A673 (cell line): ENCODE results near the gene WFS1. TPM values are rescaled to one million over a fixed set of nuclear protein-coding genes. Genes with fewer than 3 reads are reported as not detected.

Experiments
- BruUV-seq: library from RNA; stranded (reverse); fragments of 400-500 nt; replicated peaks from 2 replicates; lab custom pipeline; 2021; lab: Mats Ljungman, UMichigan
- CTCF ChIA-PET: fragments of 300-600 bp; sonication (Branson Sonifier 250); formaldehyde crosslinking; loops from one replicate; lab custom pipeline; 2022; ENCODE audit warnings: antibody characterized with exemption; lab: Charles Lee
- POLR2A ChIA-PET: fragments of 300-600 bp; sonication (Branson Sonifier 250); formaldehyde crosslinking; loops from one replicate; lab custom pipeline; 2022; ENCODE audit warnings: antibody characterized with exemption; ENCODE audit not compliant: low non-redundant PET; lab: Charles Lee
- DNase-seq: peaks from one replicate; pipeline ENCODE4 v3.0.0-alpha.2; 2015; ENCODE audit warnings: low spot score
- H3K27ac ChIP-seq: fragments of 200-600 bp; sonication (generic); 2 replicates; pipeline ENCODE4 v1.5.1; 2016; ENCODE audit warnings: mixed run types, low read depth, mild to moderate bottlenecking, mixed read lengths, antibody characterized with exemption, low read length; ENCODE audit not compliant: poor library complexity, severe bottlenecking
- H3K27me3 ChIP-seq: fragments of 200-600 bp; sonication (generic); replicated peaks from 2 replicates; pipeline ENCODE4 v1.6.1; 2017; ENCODE audit warnings: mixed run types, low read depth, mild to moderate bottlenecking, mixed read lengths, antibody characterized with exemption, low read length; ENCODE audit not compliant: insufficient read depth, poor library complexity
- H3K36me3 ChIP-seq: fragments of 200-600 bp; sonication (generic); 2 replicates; pipeline ENCODE4 v1.6.1; 2016; ENCODE audit warnings: mixed run types, mild to moderate bottlenecking, mixed read lengths, antibody characterized with exemption, low read length; ENCODE audit not compliant: insufficient read depth, poor library complexity, severe bottlenecking
- H3K4me1 ChIP-seq: fragments of 200-600 bp; sonication (generic); 2 replicates; pipeline ENCODE4 v1.6.1; 2017; ENCODE audit warnings: mixed run types, mild to moderate bottlenecking, mixed read lengths, antibody characterized with exemption, low read length; ENCODE audit not compliant: insufficient read depth, poor library complexity, severe bottlenecking
- H3K4me3 ChIP-seq: fragments of 200-600 bp; sonication (generic); 2 replicates; pipeline ENCODE4 v1.5.1; 2016; ENCODE audit warnings: low read depth, mixed run types, mild to moderate bottlenecking, mixed read lengths, low read length; ENCODE audit not compliant: poor library complexity, severe bottlenecking
- H3K9me3 ChIP-seq: fragments of 200-600 bp; sonication (generic); 2 replicates; pipeline ENCODE4 v1.6.1; 2016; ENCODE audit warnings: mixed run types, low read depth, mild to moderate bottlenecking, mixed read lengths, antibody characterized with exemption, low read length; ENCODE audit not compliant: poor library complexity, severe bottlenecking
- CTCF ChIP-seq: fragments of 300-800, 200-600 bp; sonication (generic); conservative IDR thresholded peaks from 2 replicates; pipeline ENCODE4 v1.5.1; 2017; ENCODE audit warnings: low read depth, mild to moderate bottlenecking, antibody characterized with exemption, low read length, moderate library complexity, mixed read lengths
- EZH2 ChIP-seq: fragments of 200-600 bp; sonication (generic); IDR thresholded peaks from 2 replicates; pipeline ENCODE4 v1.6.1; 2017; ENCODE audit warnings: borderline replicate concordance, low read depth, mild to moderate bottlenecking, mixed read lengths, antibody characterized with exemption, low read length; ENCODE audit not compliant: poor library complexity, severe bottlenecking
- intact Hi-C: fragments of 100-400 bp; cut with micrococcal nuclease; formaldehyde crosslinking; loops from one replicate; pipeline ENCODE4 v1.10.0; 2022; ENCODE audit not compliant: unreplicated experiment
- total RNA-seq: library from RNA; stranded (reverse); gene quantifications from 2 replicates; pipeline ENCODE4 v1.2.3, GENCODE V29; 2021

Gene WFS1
- total RNA-seq, 1 experiment from 2014 or later: 14.0 TPM

GRCh38 chr4:6329478-6330383, 60.1 kb downstream of the WFS1 start:
- intact Hi-C loops: loop anchor here (5.0 kb wide), 2 partner anchors 62 to 218 kb away; partner anchors contain the start of gene WFS1
- Histone ChIP-seq H3K4me3 (no peak overlapping the region), H3K4me1 (peaks cover 12% of the 10 kb centered on the region), H3K9me3 (no peaks in the 10 kb centered on the region), H3K27ac (no peak overlapping the region), H3K36me3 (no peaks in the 10 kb centered on the region), H3K27me3 (peaks cover 23% of the 10 kb centered on the region)
- TF ChIP-seq EZH2: no peak
- TF ChIP-seq CTCF: no peak
- ChIA-PET CTCF (interaction anchor here (0.6 to 1.8 kb wide), 2 partner anchors 79 to 112 kb away, joined by 4 to 13 read pairs; no protein-coding TSS in a partner anchor), POLR2A (no interaction called here)
- no peak for DNase-seq
- no TSS peak for BruUV-seq

GRCh38 chr4:6330384-6330767, 60.7 kb downstream of the WFS1 start:
- intact Hi-C loops: loop anchor here (5.0 kb wide), 1 partner anchor 217 kb away; no protein-coding TSS in a partner anchor
- Histone ChIP-seq H3K27ac (no peak overlapping the region), H3K36me3 (no peaks in the 10 kb centered on the region), H3K4me3 (no peak overlapping the region), H3K27me3 (peaks cover 26% of the 10 kb centered on the region), H3K4me1 (peaks cover 5% of the 10 kb centered on the region), H3K9me3 (no peaks in the 10 kb centered on the region)
- CTCF ChIA-PET: interaction anchor here (1.8 to 1.9 kb wide), 2 partner anchors 80 to 332 kb away, joined by 9 to 13 read pairs; no protein-coding TSS in a partner anchor
- TF ChIP-seq EZH2 (no peak), CTCF (no peak)
- BruUV-seq: no TSS peak
- POLR2A ChIA-PET: no interaction called here
- DNase-seq: no peak

- intact Hi-C loops: loop anchor here (5.0 kb wide), 1 partner anchor 216 kb away; no protein-coding TSS in a partner anchor
- H3K36me3 ChIP-seq: no peaks in the 10 kb centered on the region
- peak; percentile 63 for TF ChIP-seq CTCF
- TF ChIP-seq EZH2: no peak
- peaks cover 33% of the 10 kb centered on the region for H3K27me3 ChIP-seq
- BruUV-seq: no TSS peak
- H3K4me3 ChIP-seq: no peak overlapping the region
- peak; percentile 40 for DNase-seq
- H3K4me1 ChIP-seq: no peaks in the 10 kb centered on the region
- H3K9me3 ChIP-seq: no peaks in the 10 kb centered on the region
- CTCF ChIA-PET: interaction anchor here (0.6 to 1.9 kb wide), 3 partner anchors 80 to 332 kb away, joined by 9 to 13 read pairs (median 9); no protein-coding TSS in a partner anchor
- POLR2A ChIA-PET: no interaction called here
- no peak overlapping the region for H3K27ac ChIP-seq
These were observed 61.4 kb downstream of the WFS1 start for GRCh38 chr4:6331018-6331417.
